HG02610 (cell line): ENCODE data around the gene ECT2L.
A peak's percentile ranks its signal among the peaks of the same experiment; 100 is the strongest.

Experiments
- ATAC-seq: cut with Tn5 transposase; IDR thresholded peaks from one replicate; pipeline ENCODE4 v1.9.1; 2021; ENCODE audit warnings: mild to moderate bottlenecking, moderate library complexity; ENCODE audit not compliant: unreplicated experiment

ECT2L gene

DNA sequence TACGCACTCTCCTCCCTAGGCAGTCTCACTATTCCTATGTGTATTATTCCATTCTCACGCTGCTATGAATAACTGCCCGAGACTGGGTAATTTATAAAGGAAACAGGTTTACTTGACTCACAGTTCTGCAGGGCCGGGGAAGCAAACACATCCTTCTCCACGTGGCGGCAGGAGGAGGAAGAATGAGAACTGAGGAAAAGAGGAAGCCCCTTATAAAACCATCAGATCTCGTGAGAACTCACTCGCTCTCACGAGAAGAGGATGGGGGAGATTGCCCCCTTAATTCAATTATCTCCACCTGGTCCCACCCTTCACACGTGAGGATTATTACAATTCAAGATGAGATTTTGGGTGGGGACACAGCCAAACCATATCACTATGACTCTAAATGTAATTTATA lies 61.9 kb downstream of the ECT2L start:
- no peak for ATAC-seq

DNA sequence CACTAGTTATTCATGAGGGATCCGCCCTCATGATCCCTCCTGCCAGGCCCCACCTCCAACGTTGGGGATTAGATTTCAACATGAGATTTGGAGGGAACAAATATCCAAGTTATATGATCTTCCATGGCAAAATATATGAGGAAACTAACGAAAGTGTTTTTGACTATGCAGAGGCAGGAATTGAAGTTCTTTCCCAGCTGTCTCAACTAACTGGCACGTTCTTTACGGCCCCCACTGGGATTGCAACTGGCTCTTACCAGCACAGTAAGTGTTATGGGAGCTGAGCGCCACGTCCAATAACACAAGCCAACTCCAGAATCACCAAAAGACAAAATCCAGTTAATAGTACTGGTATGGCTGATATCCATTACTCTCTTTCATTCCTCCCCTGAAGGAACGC lies 66.6 kb downstream of the ECT2L start:
- no peak for ATAC-seq

DNA sequence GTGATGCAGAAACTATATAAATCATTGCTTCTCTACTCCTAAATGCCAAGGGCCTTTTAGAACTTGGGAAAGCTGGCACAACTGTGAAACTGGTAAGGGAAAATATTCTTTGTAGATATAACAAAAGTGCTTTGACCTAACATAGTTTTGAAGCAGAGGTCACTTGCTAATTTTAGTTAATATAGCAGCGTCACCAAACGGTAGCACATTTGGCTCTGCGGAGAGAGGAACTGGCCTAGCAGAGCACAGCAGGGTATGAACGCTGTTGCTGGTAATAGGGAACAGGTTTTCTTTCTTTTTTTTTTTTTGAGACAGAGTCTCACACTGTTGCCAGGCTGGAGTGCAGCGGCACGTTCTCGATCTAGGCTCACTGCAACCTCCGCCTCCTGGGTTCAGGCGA lies 67.4 kb downstream of the ECT2L start:
- ATAC-seq, result no peak

DNA sequence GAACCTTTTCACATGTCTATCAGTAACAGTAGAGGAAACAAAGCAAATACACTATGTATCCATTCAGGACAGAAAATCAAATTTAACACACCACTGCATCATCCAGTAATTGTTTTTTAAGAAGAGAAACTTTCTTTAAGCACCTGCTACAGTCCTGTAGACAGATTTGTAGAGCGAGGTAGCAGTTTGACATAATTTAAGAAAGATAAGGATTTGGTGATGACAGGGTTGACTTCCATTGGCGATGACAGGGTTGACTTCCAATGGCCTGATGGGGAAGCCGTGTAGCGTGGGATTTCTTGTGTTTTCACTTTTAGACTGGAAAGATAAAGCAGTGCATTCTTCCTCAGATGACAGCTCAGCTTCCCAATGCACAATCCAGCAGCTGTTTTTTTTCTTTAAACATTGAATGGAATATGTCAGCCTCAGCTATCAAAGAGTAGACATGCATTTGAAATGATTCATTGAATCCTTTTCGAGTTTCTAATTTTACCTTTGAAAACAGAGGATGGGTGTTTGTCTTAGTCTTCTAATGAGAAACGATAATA lies 68.5 kb downstream of the ECT2L start:
- no peak for ATAC-seq

DNA sequence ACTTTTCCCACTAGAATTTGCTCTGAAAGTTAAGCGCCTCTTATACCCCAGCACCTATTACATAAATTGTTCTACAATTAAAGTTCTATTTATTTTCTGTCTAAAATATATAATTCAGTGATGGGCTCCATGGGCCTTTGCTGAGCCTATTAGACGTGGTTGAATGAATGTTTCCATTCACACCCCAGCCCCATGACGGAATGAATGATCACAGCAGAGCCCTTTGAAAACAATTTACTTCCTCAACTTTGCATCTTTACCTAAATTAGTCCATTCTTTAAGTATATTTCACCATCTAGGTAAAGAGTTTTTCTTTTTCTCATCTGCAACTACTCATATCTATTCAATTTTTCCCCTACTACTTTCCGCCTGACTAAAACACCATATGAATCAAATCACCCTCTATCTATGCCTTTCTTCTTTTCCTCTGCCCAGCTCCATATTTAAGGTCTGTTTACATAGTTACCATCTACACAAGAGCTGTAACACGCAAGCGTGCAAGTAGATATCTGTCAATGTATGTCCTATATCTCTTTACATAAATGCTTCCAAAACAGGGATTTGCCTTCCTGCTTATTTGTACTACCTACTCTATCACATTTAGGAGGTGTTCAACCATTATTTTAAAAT lies 69.7 kb downstream of the ECT2L start:
- ATAC-seq, result no peak

DNA sequence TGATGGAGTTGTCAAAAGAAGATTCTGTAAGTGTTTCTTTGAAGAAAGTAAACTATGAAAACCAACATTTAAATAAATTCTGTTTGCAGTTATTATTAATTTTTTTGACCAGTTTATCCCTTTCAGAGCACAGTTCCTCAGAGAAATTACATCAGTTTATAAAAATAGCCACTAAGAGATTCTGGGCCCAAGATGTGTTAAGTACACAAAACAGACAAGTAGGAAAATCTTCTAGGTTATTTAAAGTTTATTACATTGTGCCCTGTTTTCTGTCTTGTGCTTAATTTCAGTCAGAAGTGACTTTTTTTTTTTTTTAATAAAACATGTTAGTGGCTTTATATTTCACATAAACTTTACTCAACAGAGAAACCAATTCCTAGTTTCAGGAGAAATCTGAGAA lies 72.3 kb downstream of the ECT2L start:
- ATAC-seq, result no peak

DNA sequence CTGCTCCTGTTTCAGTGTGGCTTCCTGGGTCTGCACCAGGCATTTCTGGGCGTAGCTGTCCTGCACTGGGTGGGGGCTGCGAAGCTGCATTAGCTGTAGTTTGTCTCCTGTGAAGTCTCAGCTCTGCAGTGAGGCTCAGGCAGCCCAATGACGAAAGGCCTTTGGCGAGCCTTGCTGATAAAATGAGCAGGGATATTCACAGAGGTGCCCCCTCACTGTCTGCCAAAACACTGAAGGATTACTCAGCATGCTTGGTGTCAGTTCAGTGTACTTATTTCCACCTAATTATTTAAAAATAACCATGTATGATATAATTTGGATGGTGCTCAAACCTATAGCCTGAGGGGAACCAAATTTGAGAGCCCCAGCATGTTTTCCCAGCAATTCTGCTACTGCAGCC lies 73.5 kb downstream of the ECT2L start:
- ATAC-seq, result no peak

DNA sequence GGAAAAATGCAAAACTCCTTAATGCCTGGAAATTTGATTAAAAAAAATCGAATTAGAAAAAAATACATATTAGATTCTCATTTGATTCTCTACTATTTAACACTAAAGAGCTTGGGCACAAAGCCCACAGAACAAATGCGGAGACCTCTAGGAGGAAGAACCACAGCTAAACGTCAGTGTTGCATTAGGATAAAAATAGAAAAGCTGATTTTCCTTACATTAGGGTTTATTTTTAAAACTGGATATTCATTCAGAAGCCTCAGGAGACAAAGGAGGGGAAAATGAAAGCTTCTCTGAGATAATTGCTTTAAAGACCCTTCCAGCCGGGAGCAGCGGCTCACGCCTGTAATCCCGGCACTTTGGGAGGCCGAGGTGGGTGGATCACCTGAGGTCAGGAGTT lies 77.3 kb downstream of the ECT2L start:
- no peak for ATAC-seq

DNA sequence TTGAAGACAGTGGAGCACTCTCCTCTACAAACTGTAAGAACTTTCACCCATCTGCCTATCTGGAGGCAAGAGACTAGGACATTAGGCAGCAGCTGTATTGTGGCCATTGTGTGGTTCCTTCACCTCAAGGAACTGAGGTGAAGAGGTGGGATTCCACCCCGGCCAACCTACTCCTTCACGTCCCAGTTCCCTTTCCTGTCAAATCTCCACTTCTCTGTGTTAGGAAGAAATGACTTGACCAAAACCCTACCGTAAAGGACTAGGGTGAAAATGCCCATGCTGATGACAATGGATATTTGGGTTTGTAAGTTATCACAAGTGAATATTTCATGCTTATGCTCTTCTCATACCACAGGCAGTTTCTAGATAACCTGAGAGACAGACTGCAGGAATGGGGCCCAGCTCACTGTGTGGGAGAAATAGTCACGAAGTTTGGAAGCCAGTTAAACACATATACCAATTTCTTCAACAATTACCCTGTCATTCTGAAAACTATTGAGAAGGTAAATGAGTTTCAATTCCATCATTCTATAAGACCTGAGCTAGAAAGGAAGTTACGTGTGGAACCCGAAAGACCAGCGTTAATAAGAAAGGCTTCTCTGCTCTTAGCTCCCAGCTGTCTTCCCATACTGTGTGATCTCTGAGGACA lies 86.6 kb downstream of the ECT2L start:
- peak; percentile 84 for ATAC-seq

DNA sequence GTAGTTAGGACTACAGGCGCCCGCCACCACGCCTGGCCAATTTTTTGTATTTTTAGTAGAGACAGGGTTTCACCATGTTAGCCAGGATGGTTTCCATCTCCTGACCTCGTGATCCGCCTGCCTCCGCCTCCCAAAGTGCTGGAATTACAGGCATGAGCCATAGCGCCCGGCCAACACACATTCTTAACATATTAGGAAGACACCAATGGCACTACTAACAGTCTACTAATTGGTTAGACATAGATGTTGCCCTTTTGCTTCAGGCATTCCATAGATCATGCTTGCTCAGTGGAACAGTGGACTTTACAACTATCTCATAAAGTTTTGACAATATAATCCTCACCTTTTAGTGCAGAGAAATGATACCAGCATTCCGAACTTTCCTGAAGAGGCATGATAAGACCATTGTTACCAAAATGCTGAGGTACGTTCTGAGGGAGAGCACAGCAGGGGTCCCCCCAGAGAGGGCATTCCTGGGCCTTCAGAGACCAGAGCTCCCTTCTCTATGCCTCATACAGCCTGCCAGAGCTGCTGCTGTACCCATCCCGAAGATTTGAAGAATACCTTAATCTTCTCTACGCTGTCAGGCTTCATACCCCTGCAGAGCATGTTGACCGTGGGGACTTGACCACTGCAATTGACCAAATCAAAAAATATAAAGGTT lies 89.4 kb downstream of the ECT2L start:
- no peak for ATAC-seq

DNA sequence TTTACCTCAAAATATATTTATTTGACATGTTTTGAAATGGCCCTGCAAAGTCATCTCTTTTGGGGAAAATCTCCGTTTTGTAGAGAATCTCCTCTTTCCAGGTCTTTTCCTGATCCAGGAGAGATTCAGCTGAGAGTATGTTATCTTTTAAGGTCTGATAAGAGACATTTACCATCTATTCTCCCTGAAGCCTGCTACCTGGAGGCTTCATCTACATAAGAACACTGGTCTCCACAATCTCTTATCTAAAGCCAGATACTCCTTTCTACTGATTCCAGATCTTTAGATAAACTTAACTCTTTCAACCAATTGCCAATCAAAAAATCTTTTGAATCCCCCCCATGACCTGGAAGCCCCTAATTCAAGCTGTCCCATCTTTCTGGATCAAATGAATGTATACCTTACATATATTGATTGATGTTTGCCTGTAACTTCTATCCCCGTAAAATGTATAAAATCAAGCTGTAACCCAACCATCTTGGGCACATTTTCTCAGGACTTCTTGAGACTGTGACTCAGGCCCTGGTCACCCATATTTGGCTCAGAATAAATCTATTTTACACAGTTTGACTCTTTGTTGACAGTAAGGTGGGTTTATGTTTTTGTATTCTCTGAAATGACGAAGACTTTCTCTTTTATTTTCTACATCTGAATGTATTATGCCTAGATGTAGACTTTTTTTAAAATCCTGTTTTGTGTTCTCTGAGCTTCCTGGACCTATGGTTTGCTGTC lies 95.5 kb downstream of the ECT2L start:
- no peak for ATAC-seq

DNA sequence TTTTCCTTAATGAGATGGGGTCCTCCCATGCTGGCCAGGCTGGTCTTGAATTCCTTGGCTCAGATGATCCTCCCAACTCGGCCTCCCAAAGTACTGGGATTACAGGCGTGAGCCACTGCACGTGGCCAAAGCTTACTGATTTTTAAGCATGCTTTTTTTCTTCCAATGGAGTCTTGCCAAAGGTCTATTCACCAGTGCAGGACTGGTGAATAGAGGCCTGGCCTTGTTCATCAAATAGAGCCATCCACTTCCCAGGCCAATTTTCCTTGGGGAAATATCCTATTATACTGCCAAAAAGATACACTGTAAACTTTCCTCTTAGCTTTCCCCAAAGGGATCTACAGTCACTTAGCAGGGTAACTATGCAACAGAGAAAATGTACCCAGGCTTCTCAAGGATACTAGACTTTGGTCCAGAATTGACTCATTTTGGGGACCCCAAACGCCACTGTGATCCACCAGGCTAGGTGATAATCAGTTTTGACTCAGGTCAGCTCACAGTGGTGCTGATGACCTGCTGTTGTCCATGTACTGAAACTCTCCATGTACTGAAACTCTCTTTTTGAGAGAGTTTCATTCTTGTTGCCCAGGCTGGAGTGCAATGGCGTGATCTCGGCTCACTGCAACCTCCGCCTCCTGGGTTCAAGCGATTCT lies 100.3 kb downstream of the ECT2L start:
- ATAC-seq, result peak; percentile 31

DNA sequence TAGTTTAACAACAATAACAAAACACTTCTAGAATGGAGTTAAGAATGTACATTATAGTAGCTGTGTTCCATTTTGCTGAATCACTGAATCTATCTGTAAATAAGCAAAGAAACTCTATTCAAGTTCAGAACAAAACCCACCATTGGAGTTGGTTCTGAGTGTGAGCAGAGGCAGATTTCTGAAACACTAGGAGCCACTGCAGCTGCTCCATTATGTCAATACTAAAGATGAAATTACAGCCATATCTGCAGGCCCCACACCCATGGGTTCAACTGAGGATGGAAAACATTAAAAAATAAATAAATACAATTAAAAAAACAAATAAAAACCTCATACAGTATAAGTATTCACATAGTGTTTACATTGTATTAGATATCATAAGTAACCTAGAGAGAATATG lies 101.1 kb downstream of the ECT2L start:
- ATAC-seq, result no peak

DNA sequence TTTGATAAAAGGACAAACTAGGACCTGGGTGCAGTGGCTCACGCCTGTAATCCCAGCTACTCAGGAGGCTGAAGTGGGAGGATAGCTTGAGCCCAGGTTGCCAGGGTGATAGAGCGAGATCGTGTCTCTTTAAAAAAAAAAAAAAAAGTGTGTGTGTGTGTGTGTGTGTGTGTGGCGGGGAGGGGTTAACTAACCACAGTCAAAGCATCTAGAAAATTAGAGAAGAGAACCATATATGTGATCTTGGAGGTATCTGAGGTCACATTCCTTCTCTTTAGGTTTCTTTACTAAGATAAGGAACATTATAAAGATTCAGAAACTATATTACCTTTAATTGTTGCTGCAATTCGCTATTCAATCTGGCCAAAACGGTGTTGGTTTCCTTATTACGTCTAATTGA lies 111.3 kb downstream of the ECT2L start:
- no peak for ATAC-seq

DNA sequence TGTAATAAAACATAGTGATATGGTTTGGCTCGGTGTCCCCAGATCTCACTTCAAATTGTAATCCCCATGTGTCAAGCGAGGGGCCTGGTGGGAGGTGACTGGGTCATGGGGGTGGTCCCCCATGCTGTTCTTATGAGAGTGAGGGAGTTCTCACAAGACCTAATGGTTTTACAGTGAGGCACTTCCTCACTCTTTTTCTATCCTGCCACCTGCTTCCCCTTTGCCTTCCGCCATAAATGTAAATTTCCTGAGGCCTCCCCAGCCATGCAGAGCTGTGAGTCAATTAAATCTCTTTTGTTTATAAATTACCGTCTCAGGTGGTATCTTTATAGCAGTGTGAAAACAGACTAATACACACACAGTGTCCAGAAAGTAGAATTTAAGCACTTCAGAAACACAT lies 113.6 kb downstream of the ECT2L start:
- ATAC-seq, result no peak

DNA sequence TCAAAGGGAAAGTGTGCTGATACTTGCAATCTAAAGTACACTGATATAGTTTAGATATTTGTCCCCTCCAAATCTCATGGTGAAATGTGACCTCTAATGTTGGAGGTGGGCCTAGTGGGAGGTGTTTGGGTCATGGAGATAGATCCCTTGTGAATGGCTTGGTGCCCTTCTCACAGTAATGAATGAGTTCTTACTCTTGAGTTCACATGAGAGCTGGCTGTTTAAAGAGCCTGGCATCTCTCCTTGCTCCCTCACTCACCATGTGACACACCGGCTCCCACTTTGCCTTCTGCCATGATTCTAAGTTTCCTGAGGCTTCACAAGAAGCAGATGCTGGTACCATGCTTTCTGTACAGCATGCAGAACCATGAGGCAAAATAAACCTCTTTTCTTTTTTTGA lies 114.1 kb downstream of the ECT2L start:
- no peak for ATAC-seq

DNA sequence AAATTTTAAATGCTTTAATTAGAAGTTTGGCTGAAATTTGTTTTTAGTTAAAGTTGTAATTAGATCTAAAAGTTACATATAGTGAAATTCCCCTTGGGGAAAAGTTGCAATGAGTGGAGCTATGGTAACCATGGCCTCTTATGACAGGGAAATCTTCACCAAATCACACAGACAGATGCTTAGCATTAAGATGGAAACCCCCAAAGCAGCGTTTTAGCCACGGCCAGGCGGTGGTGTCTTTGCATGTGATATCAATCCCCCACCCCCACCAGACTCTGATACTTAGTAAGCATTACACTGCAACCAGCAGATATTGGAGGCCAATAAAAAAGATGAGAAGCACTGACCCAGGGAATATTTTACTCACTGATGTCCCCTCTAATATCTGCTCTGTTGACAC lies 116.4 kb downstream of the ECT2L start:
- ATAC-seq, result peak; percentile 61

DNA sequence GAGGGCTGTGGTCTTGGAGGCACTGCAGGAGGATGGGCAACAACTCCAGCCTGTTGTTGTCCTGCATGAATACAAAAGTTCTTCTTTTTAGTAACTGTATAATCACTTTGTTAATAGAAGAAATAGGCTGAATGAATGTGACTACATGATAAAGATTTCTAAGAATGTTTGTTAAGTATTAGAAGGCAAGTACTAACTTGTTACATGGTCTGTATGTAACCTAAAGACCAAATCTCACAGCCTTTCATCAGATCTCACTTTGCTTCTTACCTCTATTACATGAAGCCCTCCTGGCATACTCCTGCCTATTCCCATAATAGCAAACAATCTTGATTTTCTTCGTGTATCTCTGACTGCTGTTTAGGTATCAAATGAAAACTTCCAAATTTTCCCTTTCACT lies 118.8 kb downstream of the ECT2L start:
- ATAC-seq, result no peak

DNA sequence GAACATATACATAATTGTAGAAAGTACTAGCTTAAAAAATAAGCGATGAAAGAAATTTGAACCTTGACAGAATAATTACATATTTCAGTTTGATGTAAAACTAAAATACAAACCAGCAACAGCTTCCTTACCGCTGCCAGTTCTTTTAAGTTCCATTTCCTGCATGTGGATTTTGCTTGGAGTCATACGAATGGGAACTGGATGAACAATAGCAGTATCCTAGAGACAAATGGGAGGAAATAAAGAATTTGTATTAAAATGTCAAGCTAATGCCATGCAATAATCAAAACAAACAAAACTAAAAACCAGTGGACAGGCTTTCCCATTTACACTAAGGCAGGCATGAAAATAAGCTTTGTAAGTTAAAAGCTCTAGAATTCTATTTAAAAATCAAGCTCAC lies 125.0 kb downstream of the ECT2L start:
- ATAC-seq, result no peak

DNA sequence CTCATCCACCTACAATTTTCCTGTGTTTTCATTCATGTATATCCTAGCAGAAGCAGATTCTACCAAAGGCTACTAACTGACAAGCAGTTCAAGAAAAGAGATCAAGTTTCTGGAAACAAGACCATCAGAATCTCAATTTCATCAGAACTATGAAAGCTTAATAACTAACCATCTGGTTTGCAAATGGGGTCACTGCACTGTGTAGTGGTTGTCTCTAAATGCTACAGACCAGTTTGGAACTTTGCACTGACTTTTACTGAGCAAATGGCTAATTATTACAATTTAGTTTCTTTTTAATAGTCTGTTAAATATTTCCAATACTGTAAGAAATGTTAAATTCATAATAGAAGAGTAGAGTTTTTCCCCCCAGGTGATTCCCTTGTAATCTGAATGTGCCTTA lies 127.7 kb downstream of the ECT2L start:
- no peak for ATAC-seq

DNA sequence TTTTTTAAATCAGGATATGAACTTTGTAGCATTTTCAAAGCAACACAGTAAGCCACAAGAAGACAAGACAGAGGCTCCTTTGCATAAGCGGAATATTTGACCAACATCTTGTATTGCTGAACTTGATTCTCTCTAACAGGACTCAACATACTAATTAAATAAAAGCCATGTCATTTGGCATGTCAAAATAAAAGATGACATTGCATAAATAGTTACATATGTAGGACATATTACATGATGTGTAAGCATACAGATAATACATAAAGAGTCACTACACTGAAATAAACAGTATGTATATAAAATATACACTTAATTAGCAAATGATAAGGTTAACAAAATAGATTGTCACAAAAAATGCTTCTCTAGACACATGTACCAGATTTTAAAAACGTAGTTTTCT lies 129.9 kb downstream of the ECT2L start:
- no peak for ATAC-seq
